ENCODE results near the gene TNFAIP8L3.

GRCh38 chr15:51137880-51138430 is 43.2 kb upstream of the TNFAIP8L3 start:
- no peak for TF ChIP-seq POLR2A (IDR thresholded peaks at IDR 0.05; ENCODE audit: low read length)
- no peak for TF ChIP-seq CHD2 (IDR thresholded peaks at IDR 0.05; ENCODE audit: low read length, partially characterized antibody)
- no peak for TF ChIP-seq CTCF (IDR thresholded peaks at IDR 0.05)
- no peak for TF ChIP-seq MAZ (IDR thresholded peaks at IDR 0.05; ENCODE audit: borderline replicate concordance, low read depth, low read length)
- TF ChIP-seq RCOR1 (IDR thresholded peaks at IDR 0.05; ENCODE audit: low read depth, low read length): no peak
- TF ChIP-seq SMC3 (IDR thresholded peaks at IDR 0.05): no peak
- TF ChIP-seq REST (IDR thresholded peaks at IDR 0.05): no peak
- TF ChIP-seq, protein P1, sequence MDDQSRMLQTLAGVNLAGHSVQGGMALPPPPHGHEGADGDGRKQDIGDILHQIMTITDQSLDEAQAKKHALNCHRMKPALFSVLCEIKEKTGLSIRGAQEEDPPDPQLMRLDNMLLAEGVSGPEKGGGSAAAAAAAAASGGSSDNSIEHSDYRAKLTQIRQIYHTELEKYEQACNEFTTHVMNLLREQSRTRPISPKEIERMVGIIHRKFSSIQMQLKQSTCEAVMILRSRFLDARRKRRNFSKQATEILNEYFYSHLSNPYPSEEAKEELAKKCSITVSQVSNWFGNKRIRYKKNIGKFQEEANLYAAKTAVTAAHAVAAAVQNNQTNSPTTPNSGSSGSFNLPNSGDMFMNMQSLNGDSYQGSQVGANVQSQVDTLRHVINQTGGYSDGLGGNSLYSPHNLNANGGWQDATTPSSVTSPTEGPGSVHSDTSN (IDR thresholded peaks at IDR 0.05): no peak
- TF ChIP-seq MAX (IDR thresholded peaks at IDR 0.05): no peak
